Astrocyte (in vitro differentiated cells and primary cell): ENCODE measurements around the gene MLXIPL. TPM values are rescaled to one million over a fixed set of nuclear protein-coding genes. Genes with fewer than 3 reads are reported as not detected.

ENCODE experiments used
- DNase-seq: peaks from one replicate; pipeline ENCODE4 v3.0.0-alpha.2; 2010; ENCODE audit warnings: low read depth
- FAIRE-seq: peaks from 2 replicates; lab custom pipeline; 2011; peaks lifted over from hg19 to GRCh38; lab: Jason Lieb, UNC
- H2AFZ ChIP-seq: 2 replicates; pipeline ENCODE4 v1.6.0; 2012; ENCODE audit warnings: low read depth, low read length, inconsistent platforms
- H3K27ac ChIP-seq: 2 replicates; pipeline ENCODE4 v1.5.1; 2011; ENCODE audit warnings: low read depth, low read length, inconsistent platforms
- H3K27me3 ChIP-seq: 2 replicates; pipeline ENCODE4 v1.6.0; 2011; ENCODE audit warnings: low read length, inconsistent platforms; ENCODE audit not compliant: insufficient read depth
- H3K36me3 ChIP-seq: 2 replicates; pipeline ENCODE4 v1.5.1; 2011; ENCODE audit warnings: low read length, inconsistent platforms; ENCODE audit not compliant: insufficient read depth
- H3K4me1 ChIP-seq: 2 replicates; pipeline ENCODE4 v1.5.1; 2011; ENCODE audit warnings: low read length, inconsistent platforms; ENCODE audit not compliant: insufficient read depth
- H3K4me2 ChIP-seq: 2 replicates; pipeline ENCODE4 v1.6.0; 2012; ENCODE audit warnings: low read length, inconsistent platforms
- H3K4me3 ChIP-seq: 2 replicates; pipeline ENCODE4 v1.5.1; 2011; ENCODE audit warnings: low read depth, mild to moderate bottlenecking, low read length, inconsistent platforms; ENCODE audit not compliant: insufficient read depth
- H3K79me2 ChIP-seq: 2 replicates; pipeline ENCODE4 v1.6.0; 2012; ENCODE audit warnings: mild to moderate bottlenecking, low read length, inconsistent platforms; ENCODE audit not compliant: insufficient read depth
- H3K9ac ChIP-seq: 2 replicates; pipeline ENCODE4 v1.6.0; 2012; ENCODE audit warnings: mild to moderate bottlenecking, low read length, inconsistent platforms
- H3K9me3 ChIP-seq: 2 replicates; pipeline ENCODE4 v1.5.1; 2012; ENCODE audit warnings: low read depth, mild to moderate bottlenecking, low read length, inconsistent platforms; ENCODE audit not compliant: insufficient read depth
- H4K20me1 ChIP-seq: 2 replicates; pipeline ENCODE4 v1.6.0; 2012; ENCODE audit warnings: low read length, inconsistent platforms; ENCODE audit not compliant: insufficient read depth
- H3K27ac Mint-ChIP-seq: one replicate; pipeline ENCODE4 v1.8.0; 2021; ENCODE audit warnings: mild to moderate bottlenecking, mixed read lengths; ENCODE audit not compliant: unreplicated experiment
- H3K27me3 Mint-ChIP-seq: one replicate; pipeline ENCODE4 v1.8.0; 2021; ENCODE audit warnings: low read depth, mixed read lengths; ENCODE audit not compliant: unreplicated experiment
- H3K36me3 Mint-ChIP-seq: one replicate; pipeline ENCODE4 v1.8.0; 2021; ENCODE audit warnings: low read depth, mixed read lengths; ENCODE audit not compliant: unreplicated experiment
- H3K4me1 Mint-ChIP-seq: one replicate; pipeline ENCODE4 v1.8.0; 2021; ENCODE audit warnings: low read depth, mixed read lengths; ENCODE audit not compliant: unreplicated experiment
- H3K4me3 Mint-ChIP-seq: one replicate; pipeline ENCODE4 v1.8.0; 2021; ENCODE audit warnings: mild to moderate bottlenecking, moderate library complexity, mixed read lengths; ENCODE audit not compliant: unreplicated experiment
- H3K9me3 Mint-ChIP-seq: one replicate; pipeline ENCODE4 v1.8.0; 2021; ENCODE audit warnings: mild to moderate bottlenecking, mixed read lengths; ENCODE audit not compliant: unreplicated experiment
- EZH2 ChIP-seq: IDR thresholded peaks from 2 replicates; pipeline ENCODE4 v1.6.1; 2012; ENCODE audit warnings: mild to moderate bottlenecking, low read length, inconsistent platforms; ENCODE audit not compliant: insufficient read depth
- total RNA-seq: library from RNA; stranded (reverse); gene quantifications from 2 replicates; pipeline ENCODE4 v1.2.1, GENCODE V29; 2021
- TF ChIP-seq, protein P1 (sequence below): IDR thresholded peaks from 2 replicates; pipeline ENCODE4 v1.5.1; 2011; ENCODE audit warnings: low read depth, mild to moderate bottlenecking, inconsistent platforms, low read length, moderate library complexity; ENCODE audit not compliant: insufficient read depth

Gene MLXIPL
- total RNA-seq, 1 donor from 2014 or later, result 0.41 TPM

GRCh38 chr7:73599151-73599882 is 25.0 kb downstream of the MLXIPL start:
- no peak for TF ChIP-seq EZH2
- TF ChIP-seq, protein P1, sequence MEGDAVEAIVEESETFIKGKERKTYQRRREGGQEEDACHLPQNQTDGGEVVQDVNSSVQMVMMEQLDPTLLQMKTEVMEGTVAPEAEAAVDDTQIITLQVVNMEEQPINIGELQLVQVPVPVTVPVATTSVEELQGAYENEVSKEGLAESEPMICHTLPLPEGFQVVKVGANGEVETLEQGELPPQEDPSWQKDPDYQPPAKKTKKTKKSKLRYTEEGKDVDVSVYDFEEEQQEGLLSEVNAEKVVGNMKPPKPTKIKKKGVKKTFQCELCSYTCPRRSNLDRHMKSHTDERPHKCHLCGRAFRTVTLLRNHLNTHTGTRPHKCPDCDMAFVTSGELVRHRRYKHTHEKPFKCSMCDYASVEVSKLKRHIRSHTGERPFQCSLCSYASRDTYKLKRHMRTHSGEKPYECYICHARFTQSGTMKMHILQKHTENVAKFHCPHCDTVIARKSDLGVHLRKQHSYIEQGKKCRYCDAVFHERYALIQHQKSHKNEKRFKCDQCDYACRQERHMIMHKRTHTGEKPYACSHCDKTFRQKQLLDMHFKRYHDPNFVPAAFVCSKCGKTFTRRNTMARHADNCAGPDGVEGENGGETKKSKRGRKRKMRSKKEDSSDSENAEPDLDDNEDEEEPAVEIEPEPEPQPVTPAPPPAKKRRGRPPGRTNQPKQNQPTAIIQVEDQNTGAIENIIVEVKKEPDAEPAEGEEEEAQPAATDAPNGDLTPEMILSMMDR, result no peak
- H3K4me3 ChIP-seq, result no peak overlapping the region
- Mint-ChIP-seq H3K9me3 (no peaks in the 10 kb centered on the region), H3K27ac (no peak overlapping the region), H3K36me3 (no peaks in the 10 kb centered on the region), H3K27me3 (peaks cover 30% of the 10 kb centered on the region), H3K4me1 (no peaks in the 10 kb centered on the region), H3K4me3 (no peak overlapping the region)
- no peaks in the 10 kb centered on the region for H3K36me3 ChIP-seq
- H3K9me3 ChIP-seq, result no peaks in the 10 kb centered on the region
- H3K27ac ChIP-seq, result no peak overlapping the region
- no peaks in the 10 kb centered on the region for H4K20me1 ChIP-seq
- H3K4me2 ChIP-seq, result no peak overlapping the region
- H2AFZ ChIP-seq, result no peak overlapping the region
- H3K4me1 ChIP-seq, result no peaks in the 10 kb centered on the region
- DNase-seq (no peak), FAIRE-seq (no peak)
- H3K9ac ChIP-seq, result no peak overlapping the region
- no peaks in the 10 kb centered on the region for H3K79me2 ChIP-seq
- no peaks in the 10 kb centered on the region for H3K27me3 ChIP-seq

- H3K27ac ChIP-seq, result no peak overlapping the region
- DNase-seq (no peak), FAIRE-seq (no peak)
- H3K4me3 ChIP-seq, result no peak overlapping the region
- no peaks in the 10 kb centered on the region for H3K79me2 ChIP-seq
- H3K27ac Mint-ChIP-seq, result no peak overlapping the region
- H3K36me3 ChIP-seq, result no peaks in the 10 kb centered on the region
- H3K4me3 Mint-ChIP-seq, result no peak overlapping the region
- peaks cover 36% of the 10 kb centered on the region for H3K27me3 Mint-ChIP-seq
- H3K9ac ChIP-seq, result no peak overlapping the region
- H3K9me3 Mint-ChIP-seq, result no peaks in the 10 kb centered on the region
- H2AFZ ChIP-seq, result no peak overlapping the region
- H3K4me1 ChIP-seq, result no peaks in the 10 kb centered on the region
- H3K4me2 ChIP-seq, result no peak overlapping the region
- TF ChIP-seq, protein P1, result no peak
- no peak for TF ChIP-seq EZH2
- H3K4me1 Mint-ChIP-seq, result no peaks in the 10 kb centered on the region
- H4K20me1 ChIP-seq, result no peaks in the 10 kb centered on the region
- peaks cover under 1% of the 10 kb centered on the region for H3K27me3 ChIP-seq
- H3K36me3 Mint-ChIP-seq, result no peaks in the 10 kb centered on the region
- H3K9me3 ChIP-seq, result no peaks in the 10 kb centered on the region
These were observed 26.1 kb downstream of the MLXIPL start for GRCh38 chr7:73597978-73598782.
